Neural crest cell (in vitro differentiated cells): ENCODE results near the gene HYAL1. TPM values are rescaled to one million over a fixed set of nuclear protein-coding genes. Genes with fewer than 3 reads are reported as not detected.

Source experiments
- DNase-seq: peaks from one replicate; pipeline ENCODE4 v3.0.0; 2021; ENCODE audit warnings: low read depth, mixed read lengths, low spot score
- H3K27ac Mint-ChIP-seq: one replicate; pipeline ENCODE4 v1.8.0; 2021; ENCODE audit warnings: mild to moderate bottlenecking, mixed read lengths; ENCODE audit not compliant: unreplicated experiment
- H3K27me3 Mint-ChIP-seq: 2 replicates; pipeline ENCODE4 v1.8.0; 2021; ENCODE audit warnings: low read depth, mild to moderate bottlenecking, mixed read lengths
- H3K36me3 Mint-ChIP-seq: 2 replicates; pipeline ENCODE4 v1.8.0; 2021; ENCODE audit warnings: low read depth, mild to moderate bottlenecking, mixed read lengths
- H3K4me1 Mint-ChIP-seq: 2 replicates; pipeline ENCODE4 v1.8.0; 2021; ENCODE audit warnings: mixed read lengths
- H3K4me3 Mint-ChIP-seq: one replicate; pipeline ENCODE4 v1.8.0; 2021; ENCODE audit warnings: mild to moderate bottlenecking, mixed read lengths
- H3K9me3 Mint-ChIP-seq: 2 replicates; pipeline ENCODE4 v1.8.0; 2021; ENCODE audit warnings: mixed read lengths
- long read RNA-seq: library from polyadenylated mRNA; unstranded; transcript quantifications from one replicate; pipeline ENCODE4 v2.0.0, GENCODE V29; 2020
- total RNA-seq: library from RNA; stranded (reverse); gene quantifications from 2 replicates; pipeline ENCODE4 v1.2.1, GENCODE V29; 2021
- TF ChIP-seq, protein P1 (sequence below): fragments of 200-600 bp; sonication (generic); conservative IDR thresholded peaks from 2 replicates; pipeline ENCODE4 v1.5.0; 2021; ENCODE audit warnings: antibody characterized with exemption, mild to moderate bottlenecking

The HYAL1 gene, protein sequence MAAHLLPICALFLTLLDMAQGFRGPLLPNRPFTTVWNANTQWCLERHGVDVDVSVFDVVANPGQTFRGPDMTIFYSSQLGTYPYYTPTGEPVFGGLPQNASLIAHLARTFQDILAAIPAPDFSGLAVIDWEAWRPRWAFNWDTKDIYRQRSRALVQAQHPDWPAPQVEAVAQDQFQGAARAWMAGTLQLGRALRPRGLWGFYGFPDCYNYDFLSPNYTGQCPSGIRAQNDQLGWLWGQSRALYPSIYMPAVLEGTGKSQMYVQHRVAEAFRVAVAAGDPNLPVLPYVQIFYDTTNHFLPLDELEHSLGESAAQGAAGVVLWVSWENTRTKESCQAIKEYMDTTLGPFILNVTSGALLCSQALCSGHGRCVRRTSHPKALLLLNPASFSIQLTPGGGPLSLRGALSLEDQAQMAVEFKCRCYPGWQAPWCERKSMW
- total RNA-seq, result 2.0 and 2.5 TPM in 2 replicates
- long read RNA-seq, result 0 reads

GRCh38 chr3:50303013-50303815 lies at the start of gene HYAL1:
Gene HYAL1 (minus strand): TSS chr3:50303574. CDS start chr3:50302956, 618 bp downstream.
- no peaks in the 10 kb centered on the region for H3K9me3 Mint-ChIP-seq
- no peak within 1 kb of the TSS for H3K27ac Mint-ChIP-seq
- TF ChIP-seq, protein P1, sequence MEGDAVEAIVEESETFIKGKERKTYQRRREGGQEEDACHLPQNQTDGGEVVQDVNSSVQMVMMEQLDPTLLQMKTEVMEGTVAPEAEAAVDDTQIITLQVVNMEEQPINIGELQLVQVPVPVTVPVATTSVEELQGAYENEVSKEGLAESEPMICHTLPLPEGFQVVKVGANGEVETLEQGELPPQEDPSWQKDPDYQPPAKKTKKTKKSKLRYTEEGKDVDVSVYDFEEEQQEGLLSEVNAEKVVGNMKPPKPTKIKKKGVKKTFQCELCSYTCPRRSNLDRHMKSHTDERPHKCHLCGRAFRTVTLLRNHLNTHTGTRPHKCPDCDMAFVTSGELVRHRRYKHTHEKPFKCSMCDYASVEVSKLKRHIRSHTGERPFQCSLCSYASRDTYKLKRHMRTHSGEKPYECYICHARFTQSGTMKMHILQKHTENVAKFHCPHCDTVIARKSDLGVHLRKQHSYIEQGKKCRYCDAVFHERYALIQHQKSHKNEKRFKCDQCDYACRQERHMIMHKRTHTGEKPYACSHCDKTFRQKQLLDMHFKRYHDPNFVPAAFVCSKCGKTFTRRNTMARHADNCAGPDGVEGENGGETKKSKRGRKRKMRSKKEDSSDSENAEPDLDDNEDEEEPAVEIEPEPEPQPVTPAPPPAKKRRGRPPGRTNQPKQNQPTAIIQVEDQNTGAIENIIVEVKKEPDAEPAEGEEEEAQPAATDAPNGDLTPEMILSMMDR, result no peak
- H3K36me3 Mint-ChIP-seq, result no peaks in the 10 kb centered on the region
- H3K27me3 Mint-ChIP-seq, result peaks cover 6% of the 10 kb centered on the region
- H3K4me1 Mint-ChIP-seq, result peaks cover 26% of the 10 kb centered on the region
- no peak for DNase-seq
- peak within 1 kb of the TSS; percentile 54 for H3K4me3 Mint-ChIP-seq

GRCh38 chr3:50352781-50353180 lies 49.4 kb upstream of the HYAL1 start:
- Mint-ChIP-seq H3K36me3 (no peaks in the 10 kb centered on the region), H3K9me3 (no peaks in the 10 kb centered on the region), H3K27ac (no peak overlapping the region), H3K4me1 (peaks cover 38% of the 10 kb centered on the region), H3K27me3 (peaks cover 3% of the 10 kb centered on the region), H3K4me3 (peak overlapping the region; percentile 41)
- TF ChIP-seq, protein P1, result no peak
- DNase-seq, result no peak

GRCh38 chr3:50351323-50351697 lies 47.9 kb upstream of the HYAL1 start:
- H3K9me3 Mint-ChIP-seq, result no peaks in the 10 kb centered on the region
- no peaks in the 10 kb centered on the region for H3K36me3 Mint-ChIP-seq
- TF ChIP-seq, protein P1, result no peak
- H3K4me3 Mint-ChIP-seq, result peak overlapping the region; percentile 99
- H3K27ac Mint-ChIP-seq, result no peak overlapping the region
- H3K4me1 Mint-ChIP-seq, result peaks cover 33% of the 10 kb centered on the region
- peaks cover 3% of the 10 kb centered on the region for H3K27me3 Mint-ChIP-seq
- no peak for DNase-seq

- Mint-ChIP-seq H3K36me3 (no peaks in the 10 kb centered on the region), H3K4me1 (peaks cover 37% of the 10 kb centered on the region), H3K9me3 (no peaks in the 10 kb centered on the region), H3K27ac (peak within 1 kb of the TSS; percentile 98), H3K4me3 (peak within 1 kb of the TSS; percentile 99), H3K27me3 (peaks cover 7% of the 10 kb centered on the region)
- DNase-seq, result peak; percentile 94
- TF ChIP-seq, protein P1, result no peak
These were observed 47.4 kb upstream of the HYAL1 start, which contains the start of the genes CYB561D2 and NPRL2 for GRCh38 chr3:50350527-50351322. Gene CYB561D2 (plus strand): TSS chr3:50350862. CDS start chr3:50351434, 572 bp downstream. Gene NPRL2 (minus strand): TSS chr3:50350775. CDS start chr3:50350652, 123 bp downstream.

- DNase-seq, result no peak
- H3K4me3 Mint-ChIP-seq, result peak overlapping the region; percentile 99
These were observed 46.8 kb upstream of the HYAL1 start for GRCh38 chr3:50350213-50350526.

More at GRCh38 chr3:50350213-50350526, 46.8 kb upstream of the HYAL1 start:
- H3K9me3 Mint-ChIP-seq, result no peaks in the 10 kb centered on the region
- H3K27ac Mint-ChIP-seq, result peak overlapping the region; percentile 67
- TF ChIP-seq, protein P1, result no peak
- H3K36me3 Mint-ChIP-seq, result no peaks in the 10 kb centered on the region
- peaks cover 37% of the 10 kb centered on the region for H3K4me1 Mint-ChIP-seq
- H3K27me3 Mint-ChIP-seq, result peaks cover 10% of the 10 kb centered on the region
